RWPE1 (cell line): ENCODE results near the gene MS4A18.

Experiments used
- CTCF ChIA-PET: fragments of 350-600 bp; sonication (Branson Sonifier 250); formaldehyde crosslinking; extraction: SDS; loops from one replicate; lab custom pipeline; 2021; lab: Yijun Ruan, JAX
- POLR2A ChIA-PET: fragments of 400-600 bp; formaldehyde crosslinking; extraction: SDS; loops from one replicate; lab custom pipeline; 2020; ENCODE audit warnings: antibody characterized with exemption; ENCODE audit not compliant: low non-redundant PET; lab: Yijun Ruan, JAX
- DNase-seq: peaks from one replicate; pipeline ENCODE4 v3.0.0; 2012; ENCODE audit warnings: low spot score
- H3K27ac ChIP-seq: fragments of 450-650 bp; 2 replicates; pipeline ENCODE4 v1.5.1; 2017
- CTCF ChIP-seq: fragments of 450-650 bp; conservative IDR thresholded peaks from 2 replicates; pipeline ENCODE4 v1.5.1; 2017; ENCODE audit warnings: low read depth, mild to moderate bottlenecking

MS4A18 gene

DNA sequence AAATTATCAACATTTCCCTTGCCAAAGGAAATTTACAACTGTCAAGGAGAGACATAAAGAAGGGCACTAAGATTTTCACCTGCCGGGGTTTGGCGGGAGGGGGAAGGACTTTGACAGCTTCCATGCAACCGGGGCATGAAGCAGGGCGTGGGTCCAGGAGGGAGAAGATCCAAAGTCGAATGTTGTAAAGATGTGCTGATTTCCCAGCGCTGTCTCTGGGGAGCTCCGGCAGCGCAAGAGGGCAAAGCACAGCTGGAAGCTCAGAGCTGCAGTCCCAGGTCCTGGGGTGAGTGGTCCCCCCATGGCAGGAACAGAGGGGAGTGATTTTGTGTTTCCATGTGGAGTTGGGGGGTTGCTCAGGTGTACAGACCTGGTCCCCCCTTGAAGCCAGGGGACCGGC is 60.6 kb downstream of the MS4A18 start, which contains the start of gene MS4A10:
MS4A10 (plus strand) TSS at position 198 of the 400 bp plus-strand sequence. CDS start 5,003 bp downstream, outside the sequence.
- ChIA-PET CTCF (interaction anchor here (0.8 to 1.2 kb wide), 2 partner anchors 9 to 10 kb away, joined by 3 read pairs; no protein-coding TSS in a partner anchor), POLR2A (no interaction called here)
- no peak for DNase-seq
- H3K27ac ChIP-seq: no peak within 1 kb of the TSS
- no peak for TF ChIP-seq CTCF

DNA sequence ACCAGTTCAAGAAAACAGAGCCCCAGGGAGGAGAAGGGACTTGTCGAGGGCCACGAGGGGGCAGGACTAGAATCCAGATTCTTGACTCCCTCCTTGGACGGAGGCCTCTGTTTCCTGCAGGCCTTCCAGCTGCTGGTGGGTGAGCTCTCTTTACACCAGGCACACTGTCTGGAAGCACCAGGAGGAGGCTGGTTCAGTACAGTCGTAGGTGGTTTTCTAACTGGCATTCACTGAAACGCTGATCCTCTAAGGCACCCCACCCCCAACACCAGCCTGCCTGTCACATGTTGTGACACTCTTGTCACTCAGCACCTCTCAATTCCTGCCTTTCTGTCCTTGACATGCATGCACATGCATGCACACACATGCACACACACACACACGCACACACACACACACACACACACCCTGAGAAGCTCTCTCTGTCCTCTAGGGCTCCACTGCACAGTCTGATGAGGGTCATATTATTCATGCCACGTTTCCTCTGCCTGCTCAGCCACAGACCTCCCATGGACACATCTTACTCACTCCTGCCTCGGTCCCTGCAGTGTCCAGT is 61.4 kb downstream of the MS4A18 start:
- no peak for TF ChIP-seq CTCF
- no peak overlapping the region for H3K27ac ChIP-seq
- CTCF ChIA-PET: interaction anchor here (0.6 to 1.0 kb wide), 3 partner anchors 9 to 10 kb away, joined by 3 to 4 read pairs (median 3); no protein-coding TSS in a partner anchor
- POLR2A ChIA-PET: no interaction called here
- DNase-seq: no peak

DNA sequence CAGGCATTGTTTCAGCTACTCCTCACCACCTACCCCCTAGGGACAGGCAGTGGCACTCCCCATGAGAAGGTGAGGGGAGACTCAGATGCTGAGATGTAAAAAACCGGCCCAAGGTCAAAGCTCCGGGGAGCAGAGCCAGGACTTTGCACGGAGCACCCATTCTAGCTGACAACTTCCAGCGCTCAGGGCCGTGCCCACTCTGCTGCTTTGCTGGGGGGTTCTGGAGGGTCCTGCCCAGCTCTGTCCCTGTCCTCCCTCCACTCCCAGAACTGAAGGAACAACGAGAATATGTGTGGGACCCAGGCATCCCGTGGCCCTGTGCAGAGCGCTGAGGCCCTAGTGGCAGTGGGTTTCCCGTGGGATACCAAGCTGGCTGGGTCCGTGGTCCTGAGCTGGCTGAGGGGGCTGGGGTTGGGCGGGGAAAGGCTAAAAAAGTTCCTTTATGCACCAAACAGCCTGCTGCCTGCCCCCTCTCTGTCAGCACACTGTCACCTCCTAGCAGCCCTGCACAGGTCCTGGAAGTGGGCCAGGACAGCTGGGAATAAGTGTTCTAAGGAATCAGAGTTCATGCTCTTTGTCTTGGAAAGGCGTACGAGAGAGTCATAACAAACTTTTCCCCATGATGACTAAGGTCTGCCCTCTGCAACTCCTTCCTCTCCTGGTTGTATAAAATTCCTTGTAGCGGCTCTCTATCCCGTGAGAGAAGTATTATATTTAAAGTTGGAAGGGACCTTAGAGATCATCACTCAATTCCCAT is 62.5 kb downstream of the MS4A18 start:
- TF ChIP-seq CTCF: no peak
- DNase-seq: peak; percentile 19
- ChIA-PET POLR2A (no interaction called here), CTCF (interaction anchor here (1.0 kb wide), 1 partner anchor 11 kb away, joined by 4 read pairs; no protein-coding TSS in a partner anchor)
- H3K27ac ChIP-seq: no peak overlapping the region

- DNase-seq: no peak
- no peak for TF ChIP-seq CTCF
- ChIA-PET CTCF (no interaction called here), POLR2A (no interaction called here)
- no peak overlapping the region for H3K27ac ChIP-seq
Measured at GRCh38 chr11:60788401-60789125, 64.0 kb downstream of the MS4A18 start.

DNA sequence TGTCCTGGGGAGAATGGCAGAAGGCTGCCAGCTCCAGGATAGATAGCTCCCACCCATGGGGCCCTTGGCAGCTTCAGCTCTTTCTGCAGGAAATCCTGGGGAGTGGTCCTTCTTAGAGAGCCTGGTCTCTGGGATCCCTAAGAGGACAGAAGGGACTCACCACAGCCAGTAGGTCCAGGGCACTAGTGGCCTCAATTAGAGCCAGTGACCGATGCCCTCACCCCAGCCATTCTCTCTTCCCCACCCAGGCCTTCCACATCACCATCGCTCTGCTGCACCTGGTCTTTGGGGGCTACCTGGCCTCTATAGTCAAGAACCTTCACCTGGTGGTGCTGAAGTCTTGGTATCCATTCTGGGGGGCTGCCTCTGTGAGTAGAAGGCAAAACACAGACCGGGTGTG is 66.2 kb downstream of the MS4A18 start:
- POLR2A ChIA-PET: interaction anchor here (0.5 kb wide), 1 partner anchor 125 kb away, joined by 3 read pairs; no protein-coding TSS in a partner anchor
- H3K27ac ChIP-seq: no peak overlapping the region
- CTCF ChIA-PET: interaction anchor here (0.6 to 0.9 kb wide), 2 partner anchors 41 to 811 kb away, joined by 3 read pairs; no protein-coding TSS in a partner anchor
- DNase-seq: no peak
- TF ChIP-seq CTCF: no peak
